ENCODE measurements around the gene RNLS. TPM values are rescaled to one million over a fixed set of nuclear protein-coding genes. Genes with fewer than 3 reads are reported as not detected.

The RNLS gene
- polyA plus RNA-seq, 3 donors: 3.3 to 3.9 (median 3.7) TPM

DNA sequence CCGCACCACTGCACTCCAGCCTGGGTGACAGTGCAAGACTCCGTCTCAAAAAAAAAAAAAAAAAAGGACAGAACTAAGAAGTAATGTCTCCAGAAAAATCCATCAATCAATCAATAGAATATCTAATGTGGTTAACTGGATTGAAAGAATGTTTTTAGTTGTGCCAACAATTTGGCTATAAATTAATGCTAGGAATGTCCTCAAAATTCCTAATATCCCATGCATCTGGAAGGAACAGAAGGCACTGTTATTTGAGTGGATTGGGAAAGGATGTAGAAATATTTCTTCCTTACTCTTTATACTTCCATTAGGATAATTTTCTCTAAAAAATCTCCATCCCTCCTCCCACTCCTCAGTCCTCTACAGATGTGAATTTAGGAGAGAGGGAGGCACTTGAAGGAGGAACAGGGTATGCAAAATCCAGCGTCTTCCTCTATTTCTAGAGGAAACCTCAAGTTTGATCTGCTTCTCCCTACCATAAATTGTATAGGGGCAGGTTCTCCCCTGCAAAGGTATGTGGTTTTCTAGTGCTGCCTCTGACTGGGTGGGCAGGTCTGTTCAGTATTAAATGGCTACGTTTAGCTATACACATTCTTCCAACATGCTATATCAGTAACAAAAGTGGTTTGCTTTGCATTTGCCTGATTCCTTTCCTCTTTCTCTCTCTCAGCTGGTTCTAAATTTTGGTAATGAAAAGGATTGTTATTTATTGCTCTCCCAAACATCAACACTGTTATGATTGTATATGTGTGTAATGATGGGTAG is 54.1 kb downstream of the RNLS start:
- intact Hi-C loops (cut with micrococcal nuclease): no loop called here
- no CpG with 5 or more reads among the region's 4 CpGs for WGBS (ENCODE audit: insufficient coverage)
- Mint-ChIP-seq H3K27ac (no peak overlapping the region), H3K27me3 (ENCODE audit: low read depth in 3 of 3) (no peaks in the 10 kb centered on the region), H3K36me3 (no peaks in the 10 kb centered on the region), H3K4me3 (no peak overlapping the region), H3K4me1 (no peaks in the 10 kb centered on the region), H3K9me3 (no peaks in the 10 kb centered on the region)
- Histone ChIP-seq H3K4me1 (ENCODE audit: control insufficient read depth in 1 of 2, insufficient read depth in 2 of 2, low read length in 2 of 2) (no peaks in the 10 kb centered on the region), H2AFZ (ENCODE audit: insufficient read depth, low read depth, low read length, poor library complexity, severe bottlenecking) (no peak overlapping the region), H3K9ac (ENCODE audit: insufficient read depth, low read length, poor library complexity, severe bottlenecking) (no peak overlapping the region), H3K27me3 (ENCODE audit: control insufficient read depth in 2 of 2, insufficient read depth in 2 of 2, low read length in 2 of 2) (no peaks in the 10 kb centered on the region), H3K79me2 (ENCODE audit: insufficient read depth, low read length) (no peaks in the 10 kb centered on the region), H3K27ac (ENCODE audit: low read depth in 1 of 2, low read length in 2 of 2) (no peak overlapping the region), H3K4me3 (replicated peaks in 1 of 3; ENCODE audit: low read depth in 2 of 3, low read length in 3 of 3) (no peak overlapping the region), H4K20me1 (ENCODE audit: insufficient read depth, low read length) (no peaks in the 10 kb centered on the region), H3K9me3 (replicated peaks in 1 of 2; ENCODE audit: control insufficient read depth in 1 of 2, insufficient read depth in 1 of 2, low read length in 2 of 2) (no peaks in the 10 kb centered on the region), H3K36me3 (replicated peaks in 1 of 2; ENCODE audit: control insufficient read depth in 1 of 2, insufficient read depth in 2 of 2, low read length in 2 of 2) (no peaks in the 10 kb centered on the region), H3K4me2 (replicated peaks; ENCODE audit: extremely low read depth, low read length, poor library complexity, severe bottlenecking) (no peak overlapping the region)
- TF ChIP-seq, protein P1, sequence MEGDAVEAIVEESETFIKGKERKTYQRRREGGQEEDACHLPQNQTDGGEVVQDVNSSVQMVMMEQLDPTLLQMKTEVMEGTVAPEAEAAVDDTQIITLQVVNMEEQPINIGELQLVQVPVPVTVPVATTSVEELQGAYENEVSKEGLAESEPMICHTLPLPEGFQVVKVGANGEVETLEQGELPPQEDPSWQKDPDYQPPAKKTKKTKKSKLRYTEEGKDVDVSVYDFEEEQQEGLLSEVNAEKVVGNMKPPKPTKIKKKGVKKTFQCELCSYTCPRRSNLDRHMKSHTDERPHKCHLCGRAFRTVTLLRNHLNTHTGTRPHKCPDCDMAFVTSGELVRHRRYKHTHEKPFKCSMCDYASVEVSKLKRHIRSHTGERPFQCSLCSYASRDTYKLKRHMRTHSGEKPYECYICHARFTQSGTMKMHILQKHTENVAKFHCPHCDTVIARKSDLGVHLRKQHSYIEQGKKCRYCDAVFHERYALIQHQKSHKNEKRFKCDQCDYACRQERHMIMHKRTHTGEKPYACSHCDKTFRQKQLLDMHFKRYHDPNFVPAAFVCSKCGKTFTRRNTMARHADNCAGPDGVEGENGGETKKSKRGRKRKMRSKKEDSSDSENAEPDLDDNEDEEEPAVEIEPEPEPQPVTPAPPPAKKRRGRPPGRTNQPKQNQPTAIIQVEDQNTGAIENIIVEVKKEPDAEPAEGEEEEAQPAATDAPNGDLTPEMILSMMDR (IDR thresholded peaks at IDR 0.05): no peak
- no peak for DNase-seq

DNA sequence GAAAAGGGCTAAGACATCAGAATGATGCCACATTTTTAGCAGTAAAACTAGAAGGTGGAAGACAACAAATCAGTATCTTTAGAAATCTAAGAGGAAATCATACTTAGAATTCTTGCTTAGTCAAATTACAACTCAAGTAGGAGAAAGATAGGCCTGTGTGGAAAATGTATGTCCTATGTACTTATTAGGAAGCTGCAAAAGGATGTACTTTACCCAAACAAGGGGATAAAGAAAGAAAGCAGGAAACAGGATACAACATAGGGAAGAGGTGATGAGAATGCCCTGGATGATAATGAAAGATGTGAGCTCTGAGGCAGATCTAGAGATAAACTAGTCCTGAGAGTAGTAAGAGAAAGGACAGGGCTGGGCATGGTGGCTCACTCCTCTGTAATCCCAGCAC is 54.9 kb downstream of the RNLS start:
- Histone ChIP-seq H3K4me3 (replicated peaks in 1 of 3; ENCODE audit: low read depth in 2 of 3, low read length in 3 of 3) (no peak overlapping the region), H3K27me3 (ENCODE audit: control insufficient read depth in 2 of 2, insufficient read depth in 2 of 2, low read length in 2 of 2) (no peaks in the 10 kb centered on the region), H3K4me1 (ENCODE audit: control insufficient read depth in 1 of 2, insufficient read depth in 2 of 2, low read length in 2 of 2) (no peaks in the 10 kb centered on the region), H3K36me3 (replicated peaks in 1 of 2; ENCODE audit: control insufficient read depth in 1 of 2, insufficient read depth in 2 of 2, low read length in 2 of 2) (no peaks in the 10 kb centered on the region), H4K20me1 (ENCODE audit: insufficient read depth, low read length) (no peaks in the 10 kb centered on the region), H3K9ac (ENCODE audit: insufficient read depth, low read length, poor library complexity, severe bottlenecking) (no peak overlapping the region), H3K4me2 (replicated peaks; ENCODE audit: extremely low read depth, low read length, poor library complexity, severe bottlenecking) (no peak overlapping the region), H2AFZ (ENCODE audit: insufficient read depth, low read depth, low read length, poor library complexity, severe bottlenecking) (no peak overlapping the region), H3K27ac (ENCODE audit: low read depth in 1 of 2, low read length in 2 of 2) (no peak overlapping the region), H3K79me2 (ENCODE audit: insufficient read depth, low read length) (no peaks in the 10 kb centered on the region), H3K9me3 (replicated peaks in 1 of 2; ENCODE audit: control insufficient read depth in 1 of 2, insufficient read depth in 1 of 2, low read length in 2 of 2) (no peaks in the 10 kb centered on the region)
- TF ChIP-seq, protein P1 (IDR thresholded peaks at IDR 0.05): no peak
- H3K4me3 Mint-ChIP-seq: no peak overlapping the region
- no peaks in the 10 kb centered on the region for H3K36me3 Mint-ChIP-seq
- no peak overlapping the region for H3K27ac Mint-ChIP-seq
- intact Hi-C loops (cut with micrococcal nuclease): no loop called here
- no peak for DNase-seq
- no peaks in the 10 kb centered on the region for H3K9me3 Mint-ChIP-seq
- H3K4me1 Mint-ChIP-seq: no peaks in the 10 kb centered on the region
- H3K27me3 Mint-ChIP-seq (ENCODE audit: low read depth in 3 of 3): no peaks in the 10 kb centered on the region

Data from CD14-positive monocyte (primary cell).